IPS DF 6.9 (cell line): ENCODE data around the gene PLPP7.

Experiments
- DNase-seq: peaks from one replicate; pipeline ENCODE4 v3.0.0-alpha.2; 2013; ENCODE audit warnings: low read depth, low spot score
- H3K27ac ChIP-seq: one replicate; pipeline ENCODE4 v1.5.1; 2013; ENCODE audit warnings: low read length, control low read depth
- H3K27me3 ChIP-seq: 2 replicates; pipeline ENCODE4 v1.6.1; 2013; ENCODE audit warnings: mild to moderate bottlenecking, low read length; ENCODE audit not compliant: control insufficient read depth, insufficient read depth
- H3K36me3 ChIP-seq: 2 replicates; pipeline ENCODE4 v1.6.1; 2013; ENCODE audit warnings: low read length; ENCODE audit not compliant: control insufficient read depth, insufficient read depth
- H3K4me1 ChIP-seq: 2 replicates; pipeline ENCODE4 v1.6.1; 2013; ENCODE audit warnings: low read length; ENCODE audit not compliant: control insufficient read depth, insufficient read depth
- H3K4me3 ChIP-seq: 2 replicates; pipeline ENCODE4 v1.5.1; 2013; ENCODE audit warnings: mild to moderate bottlenecking, low read length
- H3K9me3 ChIP-seq: 2 replicates; pipeline ENCODE4 v1.6.1; 2013; ENCODE audit warnings: low read length, inconsistent platforms; ENCODE audit not compliant: control insufficient read depth, insufficient read depth
- WGBS: extraction: QIAGEN DNeasy Blood & Tissue Kit; methylation state at CpG from one replicate; pipeline ENCODE4 v1.1.7; 2013; ENCODE audit warnings: mixed read lengths, missing lambda C conversion rate; ENCODE audit not compliant: insufficient read length, insufficient coverage; 5-methylcytosine and 5-hydroxymethylcytosine counted together

The PLPP7 gene

GRCh38 chr9:131358556-131358955 lies 69.0 kb downstream of the PLPP7 start:
- H3K36me3 ChIP-seq: no peaks in the 10 kb centered on the region
- H3K4me3 ChIP-seq: no peak overlapping the region
- DNase-seq: no peak
- H3K27ac ChIP-seq: no peak overlapping the region
- no peaks in the 10 kb centered on the region for H3K9me3 ChIP-seq
- WGBS: no CpG with 5 or more reads among the region's 10 CpGs
- no peaks in the 10 kb centered on the region for H3K27me3 ChIP-seq
- H3K4me1 ChIP-seq: peaks cover 4% of the 10 kb centered on the region
